SK-N-SH (cell line): ENCODE data around the gene MYO1H. TPM values are rescaled to one million over a fixed set of nuclear protein-coding genes. Genes with fewer than 3 reads are reported as not detected.

ENCODE experiments used
- CTCF ChIA-PET: fragments of 300-600, 350-600 bp; formaldehyde crosslinking; extraction: SDS; loops from one replicate; lab custom pipeline; 2021; lab: Yijun Ruan, JAX
- POLR2A ChIA-PET: fragments of 350-600 bp; sonication (Branson Sonifier 250); formaldehyde crosslinking; extraction: SDS; loops from one replicate; lab custom pipeline; 2020; ENCODE audit warnings: antibody characterized with exemption, inconsistent platforms; lab: Yijun Ruan, JAX
- DNase-seq: peaks from one replicate; pipeline ENCODE4 v3.0.0; 2012
- H2AFZ ChIP-seq: fragments of 200-600 bp; sonication (generic); 2 replicates; pipeline ENCODE4 v1.8.1; 2016; ENCODE audit warnings: antibody characterized with exemption, mild to moderate bottlenecking, low read depth
- H3F3A ChIP-seq: fragments of 200-600 bp; sonication (generic); replicated peaks from 2 replicates; pipeline ENCODE3; 2016; ENCODE audit warnings: antibody characterized with exemption, mild to moderate bottlenecking; ENCODE audit not compliant: insufficient read depth
- H3K27ac ChIP-seq, 2 experiments: fragments of 200-500 bp in 1 of 2; fragments of 200-600 bp in 1 of 2; sonication (Bioruptor generic) in 1 of 2; sonication (generic), shearing (Covaris generic) in 1 of 2; 2 replicates each; pipeline versions ENCODE4 v1.5.1 to v1.6.1; 2014 to 2016; ENCODE audit warnings: low read depth in 2 of 2, inconsistent platforms in 1 of 2, low read length in 1 of 2, mild to moderate bottlenecking in 1 of 2, mixed read lengths in 1 of 2
- H3K27me3 ChIP-seq: fragments of 200-600 bp; sonication (generic), shearing (Covaris generic); 2 replicates; pipeline ENCODE4 v1.6.1; 2016; ENCODE audit warnings: mixed run types; ENCODE audit not compliant: insufficient read depth
- H3K36me3 ChIP-seq, 2 experiments: fragments of 200-500 bp in 1 of 2; fragments of 200-600 bp in 1 of 2; sonication (Bioruptor generic) in 1 of 2; sonication (generic) in 1 of 2; replicated peaks in 1 of 2; 2 replicates each; pipeline versions ENCODE3 to v1.5.1; 2014 to 2016; ENCODE audit warnings: low read length in 1 of 2, mild to moderate bottlenecking in 1 of 2; ENCODE audit not compliant: insufficient read depth in 2 of 2, control insufficient read depth in 1 of 2
- H3K4me1 ChIP-seq, 2 experiments: fragments of 200-500 bp in 1 of 2; fragments of 200-600 bp in 1 of 2; sonication (Bioruptor generic) in 1 of 2; sonication (generic), shearing (Covaris generic) in 1 of 2; 2 replicates each; pipeline versions ENCODE4 v1.5.1 to v1.6.1; 2014 to 2016; ENCODE audit warnings: low read depth in 1 of 2, low read length in 1 of 2, mixed run types in 1 of 2; ENCODE audit not compliant: insufficient read depth in 2 of 2, control insufficient read depth in 1 of 2
- H3K4me2 ChIP-seq: fragments of 200-600 bp; sonication (generic), shearing (Covaris generic); 2 replicates; pipeline ENCODE4 v1.6.1; 2017; ENCODE audit warnings: mixed run types
- H3K4me3 ChIP-seq, 2 experiments: fragments of 200-500 bp in 1 of 2; fragments of 200-600 bp in 1 of 2; sonication (Bioruptor generic) in 1 of 2; sonication (generic), shearing (Covaris generic) in 1 of 2; 2 replicates each; pipeline versions ENCODE4 v1.5.1 to v1.8.1; 2014 to 2016; ENCODE audit warnings: low read depth in 2 of 2, inconsistent platforms in 1 of 2, low read length in 1 of 2, mild to moderate bottlenecking in 1 of 2, mixed read lengths in 1 of 2, moderate library complexity in 1 of 2
- H3K79me2 ChIP-seq: fragments of 200-600 bp; sonication (generic); 2 replicates; pipeline ENCODE4 v1.8.1; 2017; ENCODE audit warnings: mild to moderate bottlenecking; ENCODE audit not compliant: insufficient read depth
- H3K9ac ChIP-seq: fragments of 200-600 bp; sonication (generic); 2 replicates; pipeline ENCODE4 v1.6.1; 2017; ENCODE audit warnings: mixed run types
- H3K9me2 ChIP-seq: fragments of 200-600 bp; sonication (generic); 2 replicates; pipeline ENCODE4 v1.6.1; 2017; ENCODE audit warnings: mixed run types
- H3K9me3 ChIP-seq: fragments of 200-600 bp; sonication (generic); 2 replicates; pipeline ENCODE4 v1.6.1; 2017; ENCODE audit warnings: mixed run types, mild to moderate bottlenecking, moderate library complexity
- H4K20me1 ChIP-seq: fragments of 200-600 bp; sonication (generic); 2 replicates; pipeline ENCODE4 v1.6.1; 2017; ENCODE audit warnings: mild to moderate bottlenecking, mixed run types; ENCODE audit not compliant: insufficient read depth
- FOXJ3 ChIP-seq: sonication (generic); formaldehyde crosslinking; IDR thresholded peaks from 2 replicates; pipeline ENCODE4 v1.5.1; 2020; ENCODE audit warnings: mild to moderate bottlenecking, missing genetic modification reagents
- GABPA ChIP-seq: IDR thresholded peaks from 2 replicates; pipeline ENCODE4 v1.4.0; 2012; ENCODE audit warnings: low read depth, mild to moderate bottlenecking
- GATA2 ChIP-seq: sonication (generic); formaldehyde crosslinking; IDR thresholded peaks from 2 replicates; pipeline ENCODE4 v1.5.0; 2020; ENCODE audit warnings: mild to moderate bottlenecking, missing genetic modification reagents
- MEF2A ChIP-seq: IDR thresholded peaks from 2 replicates; pipeline ENCODE4 v1.4.0; 2012; ENCODE audit warnings: low read depth, borderline replicate concordance
- MXI1 ChIP-seq: IDR thresholded peaks from 2 replicates; pipeline ENCODE4 v1.6.1; 2012; ENCODE audit warnings: mild to moderate bottlenecking, low read depth, low read length, improper control_type of control experiment
- NFIC ChIP-seq: IDR thresholded peaks from 2 replicates; pipeline ENCODE4 v1.4.0; 2012; ENCODE audit warnings: borderline replicate concordance
- RXRA ChIP-seq: IDR thresholded peaks from 2 replicates; pipeline ENCODE4 v1.4.0; 2012; ENCODE audit warnings: low read depth, mild to moderate bottlenecking, borderline replicate concordance
- SIN3A ChIP-seq: IDR thresholded peaks from 2 replicates; pipeline ENCODE4 v1.6.1; 2012; ENCODE audit warnings: low read depth, mild to moderate bottlenecking, low read length, moderate library complexity, borderline replicate concordance
- SMC3 ChIP-seq: IDR thresholded peaks from 2 replicates; pipeline ENCODE4 v1.6.1; 2012; ENCODE audit warnings: low read depth, low read length, improper control_type of control experiment
- TAF1 ChIP-seq: IDR thresholded peaks from 2 replicates; pipeline ENCODE4 v1.6.1; 2012; ENCODE audit warnings: low read depth, mild to moderate bottlenecking, low read length, moderate library complexity, borderline replicate concordance
- TEAD4 ChIP-seq: IDR thresholded peaks from 2 replicates; pipeline ENCODE4 v1.4.0; 2012; ENCODE audit warnings: mild to moderate bottlenecking, borderline replicate concordance; ENCODE audit not compliant: insufficient read depth
- YY1 ChIP-seq: IDR thresholded peaks from 2 replicates; pipeline ENCODE4 v1.4.0; 2012; ENCODE audit warnings: low read depth, mild to moderate bottlenecking
- WGBS: methylation state at CpG from one replicate; pipeline ENCODE4 v1.1.6; 2017; ENCODE audit warnings: low lambda C conversion rate; 5-methylcytosine and 5-hydroxymethylcytosine counted together
- polyA plus RNA-seq, 3 experiments: library from polyadenylated mRNA; depleted of rRNA; stranded (reverse); fragments of >200 nt; gene quantifications; 2 replicates each; pipeline ENCODE4 v1.2.3, GENCODE V29; 2012
- TF ChIP-seq, protein P1 (sequence below): IDR thresholded peaks from 2 replicates; pipeline ENCODE4 v1.4.0; 2012; ENCODE audit warnings: low read depth
- TF ChIP-seq, protein P2 (sequence below): fragments of 200-600 bp; sonication (generic); IDR thresholded peaks from 2 replicates; pipeline ENCODE4 v1.6.1; 2017; ENCODE audit warnings: antibody characterized with exemption, mild to moderate bottlenecking, moderate library complexity
- TF ChIP-seq, protein P3 (sequence below): IDR thresholded peaks from 2 replicates; pipeline ENCODE4; 2012
- TF ChIP-seq, protein P4 (sequence below): IDR thresholded peaks from 2 replicates; pipeline ENCODE4 v1.6.1; 2012; ENCODE audit warnings: mild to moderate bottlenecking, low read depth, low read length, moderate library complexity
- TF ChIP-seq, protein P5 (sequence below): fragments of 150-350 bp; IDR thresholded peaks from 2 replicates; pipeline ENCODE4 v1.6.1; 2016; ENCODE audit warnings: mild to moderate bottlenecking, low read depth, low read length

Gene MYO1H
- polyA plus RNA-seq, 1 of the 3 experiments (the other 2 are of a cell fraction), result not detected

DNA sequence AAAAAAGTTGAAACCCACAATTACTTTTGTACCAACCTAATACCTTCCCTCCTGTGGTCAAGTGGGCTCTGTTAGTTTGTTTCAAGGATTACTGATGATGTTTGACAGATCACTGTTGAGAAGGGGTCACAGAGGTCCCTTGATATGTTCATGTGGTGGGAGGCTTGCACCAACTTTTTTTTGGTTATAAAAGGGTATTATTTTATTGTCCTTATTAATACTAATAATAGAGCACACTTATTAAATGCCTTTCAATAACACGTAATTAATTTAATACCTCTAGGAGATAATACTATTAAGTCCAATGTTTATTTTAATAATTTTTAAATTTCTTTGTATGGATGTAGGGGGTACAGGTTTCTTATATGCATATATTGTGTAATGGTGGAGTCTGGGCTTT is 134.2 kb downstream of the MYO1H start:
- Histone ChIP-seq H4K20me1 (no peaks in the 10 kb centered on the region), H3K9ac (no peak overlapping the region), H3F3A (no peaks in the 10 kb centered on the region), H3K4me2 (no peak overlapping the region), H3K4me3 (no peak overlapping the region), H3K9me3 (no peaks in the 10 kb centered on the region), H3K9me2 (no peaks in the 10 kb centered on the region), H2AFZ (no peak overlapping the region), H3K36me3 (peaks cover 31 to 39% of the 10 kb centered on the region in 2 experiments), H3K79me2 (peaks cover 39% of the 10 kb centered on the region), H3K27me3 (no peaks in the 10 kb centered on the region), H3K27ac (no peak overlapping the region), H3K4me1 (peaks cover 7 to 9% of the 10 kb centered on the region in 2 experiments; a peak in 2 of 4 replicates)
- WGBS, result 95% methylated on average over 1 of the region's 1 CpG
- TF ChIP-seq, protein P1, sequence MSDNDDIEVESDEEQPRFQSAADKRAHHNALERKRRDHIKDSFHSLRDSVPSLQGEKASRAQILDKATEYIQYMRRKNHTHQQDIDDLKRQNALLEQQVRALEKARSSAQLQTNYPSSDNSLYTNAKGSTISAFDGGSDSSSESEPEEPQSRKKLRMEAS, result no peak
- TF ChIP-seq, protein P2, sequence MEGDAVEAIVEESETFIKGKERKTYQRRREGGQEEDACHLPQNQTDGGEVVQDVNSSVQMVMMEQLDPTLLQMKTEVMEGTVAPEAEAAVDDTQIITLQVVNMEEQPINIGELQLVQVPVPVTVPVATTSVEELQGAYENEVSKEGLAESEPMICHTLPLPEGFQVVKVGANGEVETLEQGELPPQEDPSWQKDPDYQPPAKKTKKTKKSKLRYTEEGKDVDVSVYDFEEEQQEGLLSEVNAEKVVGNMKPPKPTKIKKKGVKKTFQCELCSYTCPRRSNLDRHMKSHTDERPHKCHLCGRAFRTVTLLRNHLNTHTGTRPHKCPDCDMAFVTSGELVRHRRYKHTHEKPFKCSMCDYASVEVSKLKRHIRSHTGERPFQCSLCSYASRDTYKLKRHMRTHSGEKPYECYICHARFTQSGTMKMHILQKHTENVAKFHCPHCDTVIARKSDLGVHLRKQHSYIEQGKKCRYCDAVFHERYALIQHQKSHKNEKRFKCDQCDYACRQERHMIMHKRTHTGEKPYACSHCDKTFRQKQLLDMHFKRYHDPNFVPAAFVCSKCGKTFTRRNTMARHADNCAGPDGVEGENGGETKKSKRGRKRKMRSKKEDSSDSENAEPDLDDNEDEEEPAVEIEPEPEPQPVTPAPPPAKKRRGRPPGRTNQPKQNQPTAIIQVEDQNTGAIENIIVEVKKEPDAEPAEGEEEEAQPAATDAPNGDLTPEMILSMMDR, result no peak
- TF ChIP-seq YY1, result no peak
- no peak for TF ChIP-seq SMC3
- no peak for TF ChIP-seq RXRA
- no peak for TF ChIP-seq NFIC
- TF ChIP-seq, protein P3, sequence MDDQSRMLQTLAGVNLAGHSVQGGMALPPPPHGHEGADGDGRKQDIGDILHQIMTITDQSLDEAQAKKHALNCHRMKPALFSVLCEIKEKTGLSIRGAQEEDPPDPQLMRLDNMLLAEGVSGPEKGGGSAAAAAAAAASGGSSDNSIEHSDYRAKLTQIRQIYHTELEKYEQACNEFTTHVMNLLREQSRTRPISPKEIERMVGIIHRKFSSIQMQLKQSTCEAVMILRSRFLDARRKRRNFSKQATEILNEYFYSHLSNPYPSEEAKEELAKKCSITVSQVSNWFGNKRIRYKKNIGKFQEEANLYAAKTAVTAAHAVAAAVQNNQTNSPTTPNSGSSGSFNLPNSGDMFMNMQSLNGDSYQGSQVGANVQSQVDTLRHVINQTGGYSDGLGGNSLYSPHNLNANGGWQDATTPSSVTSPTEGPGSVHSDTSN, result no peak
- no peak for TF ChIP-seq MEF2A
- no peak for TF ChIP-seq TEAD4
- no peak for TF ChIP-seq SIN3A
- TF ChIP-seq TAF1, result no peak
- TF ChIP-seq, protein P4, sequence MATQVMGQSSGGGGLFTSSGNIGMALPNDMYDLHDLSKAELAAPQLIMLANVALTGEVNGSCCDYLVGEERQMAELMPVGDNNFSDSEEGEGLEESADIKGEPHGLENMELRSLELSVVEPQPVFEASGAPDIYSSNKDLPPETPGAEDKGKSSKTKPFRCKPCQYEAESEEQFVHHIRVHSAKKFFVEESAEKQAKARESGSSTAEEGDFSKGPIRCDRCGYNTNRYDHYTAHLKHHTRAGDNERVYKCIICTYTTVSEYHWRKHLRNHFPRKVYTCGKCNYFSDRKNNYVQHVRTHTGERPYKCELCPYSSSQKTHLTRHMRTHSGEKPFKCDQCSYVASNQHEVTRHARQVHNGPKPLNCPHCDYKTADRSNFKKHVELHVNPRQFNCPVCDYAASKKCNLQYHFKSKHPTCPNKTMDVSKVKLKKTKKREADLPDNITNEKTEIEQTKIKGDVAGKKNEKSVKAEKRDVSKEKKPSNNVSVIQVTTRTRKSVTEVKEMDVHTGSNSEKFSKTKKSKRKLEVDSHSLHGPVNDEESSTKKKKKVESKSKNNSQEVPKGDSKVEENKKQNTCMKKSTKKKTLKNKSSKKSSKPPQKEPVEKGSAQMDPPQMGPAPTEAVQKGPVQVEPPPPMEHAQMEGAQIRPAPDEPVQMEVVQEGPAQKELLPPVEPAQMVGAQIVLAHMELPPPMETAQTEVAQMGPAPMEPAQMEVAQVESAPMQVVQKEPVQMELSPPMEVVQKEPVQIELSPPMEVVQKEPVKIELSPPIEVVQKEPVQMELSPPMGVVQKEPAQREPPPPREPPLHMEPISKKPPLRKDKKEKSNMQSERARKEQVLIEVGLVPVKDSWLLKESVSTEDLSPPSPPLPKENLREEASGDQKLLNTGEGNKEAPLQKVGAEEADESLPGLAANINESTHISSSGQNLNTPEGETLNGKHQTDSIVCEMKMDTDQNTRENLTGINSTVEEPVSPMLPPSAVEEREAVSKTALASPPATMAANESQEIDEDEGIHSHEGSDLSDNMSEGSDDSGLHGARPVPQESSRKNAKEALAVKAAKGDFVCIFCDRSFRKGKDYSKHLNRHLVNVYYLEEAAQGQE, result no peak
- TF ChIP-seq FOXJ3 (CRISPR knock-in tag), result no peak
- no peak for TF ChIP-seq GATA2
- no peak for TF ChIP-seq MXI1
- TF ChIP-seq, protein P5, sequence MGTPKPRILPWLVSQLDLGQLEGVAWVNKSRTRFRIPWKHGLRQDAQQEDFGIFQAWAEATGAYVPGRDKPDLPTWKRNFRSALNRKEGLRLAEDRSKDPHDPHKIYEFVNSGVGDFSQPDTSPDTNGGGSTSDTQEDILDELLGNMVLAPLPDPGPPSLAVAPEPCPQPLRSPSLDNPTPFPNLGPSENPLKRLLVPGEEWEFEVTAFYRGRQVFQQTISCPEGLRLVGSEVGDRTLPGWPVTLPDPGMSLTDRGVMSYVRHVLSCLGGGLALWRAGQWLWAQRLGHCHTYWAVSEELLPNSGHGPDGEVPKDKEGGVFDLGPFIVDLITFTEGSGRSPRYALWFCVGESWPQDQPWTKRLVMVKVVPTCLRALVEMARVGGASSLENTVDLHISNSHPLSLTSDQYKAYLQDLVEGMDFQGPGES, result no peak
- no peak for TF ChIP-seq GABPA
- ChIA-PET POLR2A (no interaction called here), CTCF (interaction anchor here (1.2 kb wide), 1 partner anchor 54 kb away, joined by 3 read pairs; no protein-coding TSS in a partner anchor)
- DNase-seq, result no peak
